ENCODE results near the gene C10orf62.
"Not testable (repeated sequence)": the region's sequence is repeated elsewhere in the genome, so short reads cannot be mapped to it uniquely, and the experiment has no call there.

Gene C10orf62

DNA sequence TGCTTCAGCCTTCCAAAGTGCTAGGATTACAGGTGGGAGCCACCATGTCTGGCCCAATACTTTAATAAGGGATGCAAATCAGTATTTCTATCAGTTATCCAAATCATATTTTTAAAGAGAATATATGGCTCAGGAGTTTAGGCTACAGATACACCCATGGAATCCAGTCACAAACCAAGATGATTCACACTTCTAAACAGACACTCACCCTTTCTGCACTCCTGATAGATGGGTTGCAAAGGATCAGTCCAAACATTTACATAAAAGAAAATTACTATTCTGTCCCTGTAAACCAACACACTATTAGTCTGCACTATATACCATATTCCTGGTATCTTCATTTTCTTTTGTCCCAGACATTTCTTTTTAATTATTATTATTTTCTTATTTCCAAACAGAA lies 41.6 kb downstream of the C10orf62 start:
- DNase-seq: no peak

DNA sequence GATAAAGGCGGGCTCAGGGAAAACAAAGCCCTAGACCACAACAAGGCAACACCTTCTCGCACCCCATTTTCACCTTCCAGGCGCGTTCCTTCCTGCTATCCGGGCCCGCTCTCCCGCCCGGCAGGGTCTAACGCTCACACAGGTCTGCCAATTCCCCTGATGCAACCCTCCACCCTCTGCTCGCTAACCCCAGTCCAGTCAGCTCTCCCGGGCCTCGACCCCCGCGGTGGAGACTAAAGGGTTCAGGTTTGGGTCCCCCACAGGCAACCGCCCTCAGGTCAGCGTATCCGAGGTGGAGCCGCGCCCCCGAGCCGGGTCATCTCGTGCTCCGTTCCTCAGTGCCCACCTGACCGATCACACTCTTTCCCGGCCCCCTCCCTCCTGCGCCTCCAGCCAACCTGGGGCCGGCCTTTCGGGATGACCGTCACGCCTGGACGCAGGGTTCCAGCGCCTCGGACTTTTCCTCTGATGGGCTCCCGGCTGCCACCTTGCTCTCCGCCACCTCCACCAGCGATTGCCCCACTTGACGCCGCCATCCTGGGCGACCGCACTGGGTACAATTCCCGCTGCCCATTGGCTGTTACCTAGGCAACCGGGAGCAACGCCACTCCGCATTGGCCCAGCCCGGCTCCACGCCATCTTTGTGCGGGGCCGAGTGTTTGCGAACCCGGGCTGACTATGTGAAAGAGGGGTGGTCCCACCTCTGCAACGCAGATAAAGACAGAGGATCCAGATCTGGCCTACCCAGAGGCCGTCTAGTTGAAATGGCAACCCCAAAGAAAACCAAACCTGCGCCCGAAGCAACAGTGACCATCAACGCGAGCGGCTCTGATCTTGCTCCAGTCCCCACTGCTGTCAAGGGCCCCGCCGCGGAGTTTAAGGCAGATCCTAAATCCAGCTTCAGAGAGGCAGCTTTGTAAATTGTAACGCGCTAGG lies 43.7 kb downstream of the C10orf62 start, which contains the start of gene MORN4:
MORN4 (minus strand) TSS at position 552 of the 936 bp plus-strand sequence. CDS start 13,847 bp downstream, outside the sequence.
- DNase-seq: peak; percentile 90

DNA sequence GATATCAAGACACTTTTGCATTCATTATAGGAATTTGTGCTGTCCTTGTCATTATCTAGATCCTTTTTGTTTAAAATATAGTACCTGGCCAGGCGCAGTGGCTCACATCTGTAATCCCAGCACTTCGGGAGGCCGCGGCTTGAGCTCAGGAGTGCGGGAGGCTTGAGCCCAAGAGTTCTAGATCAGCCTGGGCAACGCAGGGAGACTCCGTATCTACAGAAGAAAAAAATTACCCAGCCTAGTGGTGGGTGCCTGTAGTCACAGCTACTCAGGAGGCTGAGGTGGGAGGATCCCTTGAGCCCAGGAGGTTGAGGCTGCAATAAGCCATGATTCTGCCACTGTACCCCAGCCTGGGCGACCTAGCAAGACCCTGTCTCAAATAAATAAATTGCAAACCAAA lies 44.4 kb downstream of the C10orf62 start:
- no peak for DNase-seq

DNA sequence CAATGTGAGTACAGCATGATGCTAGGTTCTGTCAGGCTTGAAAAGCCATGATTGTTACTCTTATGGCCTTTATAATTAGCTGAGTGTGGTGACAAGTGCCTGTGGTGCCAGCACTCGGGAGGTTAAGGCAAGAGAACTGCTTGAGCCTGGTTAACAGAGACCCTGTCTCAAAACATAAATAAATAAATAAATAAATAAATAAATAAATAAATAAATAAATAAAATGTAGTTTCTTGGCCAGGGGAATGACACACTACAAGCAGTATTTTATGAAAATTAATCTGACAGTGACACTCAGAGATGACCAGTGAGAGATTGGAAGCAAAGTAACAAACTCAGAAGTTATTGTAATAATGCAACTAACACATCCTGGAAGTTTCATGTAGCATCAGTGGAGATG lies 46.1 kb downstream of the C10orf62 start:
- DNase-seq: no peak

DNA sequence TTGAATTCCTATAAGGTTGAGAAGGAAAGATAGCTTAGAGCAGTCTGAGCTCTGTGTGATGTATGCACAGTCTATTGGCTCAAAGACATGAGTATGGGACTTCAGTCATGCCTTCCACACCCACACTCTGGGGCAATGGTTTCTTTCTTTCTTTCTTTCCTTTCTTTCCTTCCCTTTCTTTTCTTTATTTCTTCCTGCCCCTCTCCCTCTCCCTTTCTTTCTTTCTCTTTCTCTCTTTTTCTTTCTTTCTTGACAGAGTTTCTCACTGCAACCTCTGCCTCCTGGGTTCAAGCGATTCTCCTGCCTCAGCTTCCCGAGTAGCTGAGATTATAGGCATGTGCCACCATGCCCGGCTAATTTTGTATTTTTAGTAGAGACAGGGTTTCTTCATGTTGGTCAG lies 49.6 kb downstream of the C10orf62 start:
- not testable (repeated sequence) for DNase-seq

DNA sequence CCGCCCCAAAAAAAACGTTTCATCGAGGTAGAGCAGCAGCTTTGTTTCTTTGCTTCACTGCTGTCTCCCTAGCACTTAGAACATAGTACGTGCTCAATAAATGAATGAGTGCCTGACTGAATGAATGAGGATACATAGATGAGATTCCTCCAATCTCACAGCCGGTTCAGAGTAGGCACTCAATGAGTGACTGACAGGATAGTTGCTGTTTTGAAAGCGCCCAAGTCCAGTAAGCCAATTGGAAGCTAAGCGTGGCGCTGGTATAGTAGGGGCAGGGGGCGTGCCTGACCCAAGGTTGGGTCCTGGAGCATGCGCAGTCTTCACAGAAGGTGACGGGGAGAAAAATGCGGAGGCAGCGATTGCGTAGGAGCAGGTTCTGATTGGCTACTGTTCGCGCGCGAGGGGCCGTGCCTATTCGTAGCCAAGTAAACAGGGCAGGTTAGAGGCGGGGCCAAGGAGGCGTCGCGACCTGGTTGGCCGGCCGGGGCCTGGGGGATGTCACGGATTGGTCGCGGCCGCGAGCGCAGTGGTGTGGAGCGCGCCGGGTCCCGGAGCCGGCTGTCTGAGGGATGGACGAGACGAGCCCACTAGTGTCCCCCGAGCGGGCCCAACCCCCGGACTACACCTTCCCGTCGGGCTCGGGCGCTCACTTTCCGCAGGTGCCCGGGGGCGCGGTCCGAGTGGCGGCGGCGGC lies 50.8 kb downstream of the C10orf62 start, which contains the start of gene PI4K2A:
PI4K2A (plus strand) TSS at position 498 of the 694 bp plus-strand sequence; CDS start at position 570, 72 bp downstream.
- peak; percentile 96 for DNase-seq

All from T-helper 9 cell (primary cell).